SK-N-SH (cell line): ENCODE measurements around the gene GHR.

Experiments used
- MXI1 ChIP-seq: IDR thresholded peaks from 2 replicates; pipeline ENCODE4 v1.6.1; 2012; ENCODE audit warnings: mild to moderate bottlenecking, low read depth, low read length, improper control_type of control experiment
- RXRA ChIP-seq: IDR thresholded peaks from 2 replicates; pipeline ENCODE4 v1.4.0; 2012; ENCODE audit warnings: low read depth, mild to moderate bottlenecking, borderline replicate concordance
- YY1 ChIP-seq: IDR thresholded peaks from 2 replicates; pipeline ENCODE4 v1.4.0; 2012; ENCODE audit warnings: low read depth, mild to moderate bottlenecking
- TF ChIP-seq, protein P1 (sequence below): fragments of 200-600 bp; sonication (generic); IDR thresholded peaks from 2 replicates; pipeline ENCODE4 v1.6.1; 2017; ENCODE audit warnings: antibody characterized with exemption, mild to moderate bottlenecking, moderate library complexity
- TF ChIP-seq, protein P2 (sequence below): IDR thresholded peaks from 2 replicates; pipeline ENCODE4 v1.4.0; 2012; ENCODE audit warnings: low read depth

DNA sequence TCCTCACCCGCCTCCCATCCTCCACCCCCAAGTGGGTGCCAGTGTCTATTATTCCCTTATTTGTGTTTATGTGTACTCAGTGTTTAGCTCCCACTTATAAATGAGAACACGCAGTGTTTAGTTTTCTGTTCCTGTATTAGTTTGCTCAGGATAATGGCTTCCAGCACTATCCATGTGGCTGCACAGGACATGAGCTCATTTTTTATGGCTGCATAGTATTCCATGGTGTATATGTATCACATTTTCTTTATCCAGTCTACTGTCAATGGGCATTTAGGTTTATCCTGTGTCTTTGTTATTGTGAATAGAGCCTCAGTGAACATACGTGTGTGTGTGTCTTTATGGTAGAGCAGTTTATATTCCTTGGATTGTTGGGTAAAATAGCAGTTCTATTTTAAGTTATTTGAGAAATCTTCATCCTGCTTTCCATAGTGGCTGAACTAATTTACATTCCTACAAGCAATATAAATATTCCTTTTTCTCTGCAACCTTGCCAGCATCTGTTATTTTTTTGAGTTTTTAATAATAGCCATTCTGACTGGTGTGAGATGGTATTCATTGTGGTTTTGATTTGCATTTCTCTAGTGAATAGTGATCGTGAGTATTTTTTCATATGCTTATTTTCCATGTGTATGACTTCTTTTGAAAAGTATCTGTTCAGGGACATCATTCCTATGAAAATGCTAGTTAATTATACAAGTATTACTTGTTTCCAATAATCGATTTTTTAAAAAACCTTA lies 169.3 kb downstream of the GHR start:
- TF ChIP-seq, protein P1, sequence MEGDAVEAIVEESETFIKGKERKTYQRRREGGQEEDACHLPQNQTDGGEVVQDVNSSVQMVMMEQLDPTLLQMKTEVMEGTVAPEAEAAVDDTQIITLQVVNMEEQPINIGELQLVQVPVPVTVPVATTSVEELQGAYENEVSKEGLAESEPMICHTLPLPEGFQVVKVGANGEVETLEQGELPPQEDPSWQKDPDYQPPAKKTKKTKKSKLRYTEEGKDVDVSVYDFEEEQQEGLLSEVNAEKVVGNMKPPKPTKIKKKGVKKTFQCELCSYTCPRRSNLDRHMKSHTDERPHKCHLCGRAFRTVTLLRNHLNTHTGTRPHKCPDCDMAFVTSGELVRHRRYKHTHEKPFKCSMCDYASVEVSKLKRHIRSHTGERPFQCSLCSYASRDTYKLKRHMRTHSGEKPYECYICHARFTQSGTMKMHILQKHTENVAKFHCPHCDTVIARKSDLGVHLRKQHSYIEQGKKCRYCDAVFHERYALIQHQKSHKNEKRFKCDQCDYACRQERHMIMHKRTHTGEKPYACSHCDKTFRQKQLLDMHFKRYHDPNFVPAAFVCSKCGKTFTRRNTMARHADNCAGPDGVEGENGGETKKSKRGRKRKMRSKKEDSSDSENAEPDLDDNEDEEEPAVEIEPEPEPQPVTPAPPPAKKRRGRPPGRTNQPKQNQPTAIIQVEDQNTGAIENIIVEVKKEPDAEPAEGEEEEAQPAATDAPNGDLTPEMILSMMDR: no peak
- TF ChIP-seq YY1: no peak
- TF ChIP-seq RXRA: no peak
- TF ChIP-seq, protein P2, sequence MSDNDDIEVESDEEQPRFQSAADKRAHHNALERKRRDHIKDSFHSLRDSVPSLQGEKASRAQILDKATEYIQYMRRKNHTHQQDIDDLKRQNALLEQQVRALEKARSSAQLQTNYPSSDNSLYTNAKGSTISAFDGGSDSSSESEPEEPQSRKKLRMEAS: no peak
- no peak for TF ChIP-seq MXI1
